H9 (cell line): ENCODE results near the gene PPARGC1A. TPM values are rescaled to one million over a fixed set of nuclear protein-coding genes. Genes with fewer than 3 reads are reported as not detected.

Experiments
- DNase-seq: peaks from one replicate; pipeline ENCODE4 v3.0.0-alpha.2; 2017
- H2AFZ ChIP-seq: one replicate; pipeline ENCODE4 v1.6.1; 2013; ENCODE audit warnings: mild to moderate bottlenecking, low read length, control low read depth, moderate library complexity
- H2AK5ac ChIP-seq: 2 replicates; pipeline ENCODE4 v1.6.1; 2013; ENCODE audit warnings: low read length, control low read depth, mixed read lengths; ENCODE audit not compliant: insufficient read length
- H2BK120ac ChIP-seq: one replicate; pipeline ENCODE4 v1.6.1; 2013; ENCODE audit warnings: low read depth, mild to moderate bottlenecking, low read length, control low read depth, inconsistent platforms; ENCODE audit not compliant: poor library complexity, severe bottlenecking
- H2BK12ac ChIP-seq: 2 replicates; pipeline ENCODE4 v1.6.1; 2013; ENCODE audit warnings: low read length, control low read depth, mixed read lengths, low read depth; ENCODE audit not compliant: insufficient read length
- H2BK15ac ChIP-seq: 2 replicates; pipeline ENCODE4 v1.6.1; 2013; ENCODE audit warnings: low read depth, low read length, control low read depth
- H2BK20ac ChIP-seq: one replicate; pipeline ENCODE4 v1.6.1; 2013; ENCODE audit warnings: low read depth, mild to moderate bottlenecking, low read length, control low read depth, inconsistent platforms; ENCODE audit not compliant: poor library complexity, severe bottlenecking
- H2BK5ac ChIP-seq: 2 replicates; pipeline ENCODE4 v1.6.1; 2013; ENCODE audit warnings: low read length, control low read depth, mixed read lengths; ENCODE audit not compliant: insufficient read length
- H3K14ac ChIP-seq: 2 replicates; pipeline ENCODE4 v1.6.1; 2013; ENCODE audit warnings: low read length, control low read depth; ENCODE audit not compliant: insufficient read depth
- H3K18ac ChIP-seq: 2 replicates; pipeline ENCODE4 v1.6.1; 2013; ENCODE audit warnings: low read depth, mild to moderate bottlenecking, mixed read lengths, low read length, control low read depth; ENCODE audit not compliant: insufficient read length
- H3K23ac ChIP-seq: 2 replicates; pipeline ENCODE4 v1.6.1; 2013; ENCODE audit warnings: low read length, control low read depth, mixed read lengths, low read depth; ENCODE audit not compliant: insufficient read length
- H3K23me2 ChIP-seq: 2 replicates; pipeline ENCODE4 v1.6.1; 2013; ENCODE audit warnings: low read depth, mild to moderate bottlenecking, mixed read lengths, low read length, control low read depth; ENCODE audit not compliant: insufficient read length, poor library complexity, severe bottlenecking
- H3K27ac ChIP-seq: 2 replicates; pipeline ENCODE4 v1.5.1; 2013; ENCODE audit warnings: low read length, control low read depth, mixed read lengths, low read depth; ENCODE audit not compliant: insufficient read length
- H3K27me3 ChIP-seq: 2 replicates; pipeline ENCODE4 v1.6.1; 2013; ENCODE audit warnings: low read length, control low read depth, inconsistent platforms; ENCODE audit not compliant: insufficient read depth
- H3K4ac ChIP-seq: 2 replicates; pipeline ENCODE4 v1.6.1; 2013; ENCODE audit warnings: low read depth, mild to moderate bottlenecking, control low read depth, inconsistent platforms, low read length, moderate library complexity
- H3K4me1 ChIP-seq: 2 replicates; pipeline ENCODE4 v1.6.1; 2013; ENCODE audit warnings: low read length, control low read depth, inconsistent platforms; ENCODE audit not compliant: insufficient read depth
- H3K4me2 ChIP-seq: 2 replicates; pipeline ENCODE4 v1.6.1; 2013; ENCODE audit warnings: low read length, control low read depth, mixed read lengths; ENCODE audit not compliant: insufficient read length, insufficient read depth
- H3K56ac ChIP-seq: 2 replicates; pipeline ENCODE4 v1.6.1; 2013; ENCODE audit warnings: low read depth, mild to moderate bottlenecking, mixed read lengths, low read length, control low read depth; ENCODE audit not compliant: insufficient read length
- H3K79me1 ChIP-seq: 2 replicates; pipeline ENCODE4 v1.6.1; 2013; ENCODE audit warnings: low read depth, mild to moderate bottlenecking, moderate library complexity, low read length, control low read depth, inconsistent platforms; ENCODE audit not compliant: insufficient read depth, poor library complexity, severe bottlenecking
- H3K79me2 ChIP-seq: 2 replicates; pipeline ENCODE4 v1.6.1; 2013; ENCODE audit warnings: low read length, control low read depth, inconsistent platforms; ENCODE audit not compliant: insufficient read depth
- H3K9ac ChIP-seq: 2 replicates; pipeline ENCODE4 v1.6.1; 2013; ENCODE audit warnings: low read length, control low read depth, mixed read lengths; ENCODE audit not compliant: insufficient read length; ENCODE audit errors: extremely low read depth
- H3K9me3 ChIP-seq: one replicate; pipeline ENCODE4 v1.6.1; 2013; ENCODE audit warnings: low read depth, low read length, inconsistent platforms; ENCODE audit not compliant: control insufficient read depth
- H3T11ph ChIP-seq: one replicate; pipeline ENCODE4 v1.6.1; 2013; ENCODE audit warnings: mild to moderate bottlenecking, low read length, control low read depth, inconsistent platforms
- H4K20me1 ChIP-seq: one replicate; pipeline ENCODE4 v1.6.1; 2013; ENCODE audit not compliant: control insufficient read depth, insufficient read length, insufficient read depth
- H4K5ac ChIP-seq: 2 replicates; pipeline ENCODE4 v1.6.1; 2013; ENCODE audit warnings: low read depth, mild to moderate bottlenecking, mixed read lengths, low read length, control low read depth; ENCODE audit not compliant: insufficient read length
- H4K8ac ChIP-seq: replicated peaks from 2 replicates; pipeline ENCODE4 v1.6.1; 2013; ENCODE audit warnings: low read length, control low read depth, mixed read lengths, low read depth; ENCODE audit not compliant: insufficient read length
- H4K91ac ChIP-seq: 2 replicates; pipeline ENCODE4 v1.6.1; 2013; ENCODE audit warnings: low read depth, mild to moderate bottlenecking, moderate library complexity, mixed read lengths, low read length, control low read depth; ENCODE audit not compliant: insufficient read length
- H3K27ac Mint-ChIP-seq, 3 experiments: 2 replicates in 2 of 3; 3 replicates in 1 of 3; pipeline ENCODE4 v1.8.0; 2020 to 2021; ENCODE audit warnings: mixed read lengths in 3 of 3, mild to moderate bottlenecking in 1 of 3, moderate library complexity in 1 of 3
- H3K27me3 Mint-ChIP-seq: 2 replicates; pipeline ENCODE4 v1.8.0; 2021; ENCODE audit warnings: low read depth, mild to moderate bottlenecking, moderate library complexity, mixed read lengths
- H3K36me3 Mint-ChIP-seq, 3 experiments: 2 replicates in 2 of 3; 3 replicates in 1 of 3; pipeline ENCODE4 v1.8.0; 2020 to 2021; ENCODE audit warnings: low read depth in 3 of 3, mixed read lengths in 3 of 3; ENCODE audit not compliant: insufficient read depth in 1 of 3
- H3K4me1 Mint-ChIP-seq, 2 experiments: 2 replicates each; pipeline ENCODE4 v1.8.0; 2020; ENCODE audit warnings: mixed read lengths in 2 of 2
- H3K4me3 Mint-ChIP-seq, 2 experiments: 2 replicates in 1 of 2; 3 replicates in 1 of 2; pipeline ENCODE4 v1.8.0; 2020 to 2021; ENCODE audit warnings: mild to moderate bottlenecking in 2 of 2, mixed read lengths in 2 of 2, moderate library complexity in 1 of 2
- H3K9me3 Mint-ChIP-seq, 2 experiments: 2 replicates in 1 of 2; 3 replicates in 1 of 2; pipeline ENCODE4 v1.8.0; 2020; ENCODE audit warnings: mild to moderate bottlenecking in 2 of 2, mixed read lengths in 2 of 2, moderate library complexity in 1 of 2
- WGBS: extraction: QIAGEN DNeasy Blood & Tissue Kit; methylation state at CpG from one replicate; pipeline ENCODE4 v1.1.7; 2013; ENCODE audit warnings: missing lambda C conversion rate, low lambda C conversion rate, mixed read lengths; ENCODE audit not compliant: insufficient read length; ENCODE audit errors: extremely low coverage; 5-methylcytosine and 5-hydroxymethylcytosine counted together
- total RNA-seq: library from RNA; stranded (reverse); gene quantifications from 2 replicates; pipeline ENCODE4 v1.2.1, GENCODE V29; 2021
- TF ChIP-seq, protein P1 (sequence below): fragments of 200-600 bp; sonication (generic); conservative IDR thresholded peaks from 3 replicates; pipeline ENCODE4 v1.8.0; 2021; ENCODE audit warnings: antibody characterized with exemption, mild to moderate bottlenecking

PPARGC1A gene
- total RNA-seq, 1 experiment from 2014 or later = 1.7 TPM

DNA sequence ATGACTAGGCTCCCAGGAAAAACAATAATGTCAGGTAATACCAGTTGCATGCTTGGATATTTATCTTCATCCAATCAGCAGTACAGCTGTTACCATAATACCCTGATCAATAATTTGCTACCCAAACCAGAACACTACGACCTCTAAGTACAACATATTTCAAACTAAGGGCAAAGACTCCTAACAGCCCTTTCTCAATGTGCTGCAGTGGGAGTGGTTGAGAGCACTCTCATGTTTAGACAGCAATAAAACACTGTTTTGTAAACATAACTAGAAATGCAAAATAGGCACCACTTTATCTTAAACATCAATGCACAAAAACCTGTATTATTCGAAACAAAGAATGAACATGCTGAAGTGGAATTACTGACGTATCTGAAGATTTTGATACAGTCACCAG lies 28.9 kb downstream of the PPARGC1A start:
- H3K4me3 Mint-ChIP-seq = no peak overlapping the region
- TF ChIP-seq, protein P1, sequence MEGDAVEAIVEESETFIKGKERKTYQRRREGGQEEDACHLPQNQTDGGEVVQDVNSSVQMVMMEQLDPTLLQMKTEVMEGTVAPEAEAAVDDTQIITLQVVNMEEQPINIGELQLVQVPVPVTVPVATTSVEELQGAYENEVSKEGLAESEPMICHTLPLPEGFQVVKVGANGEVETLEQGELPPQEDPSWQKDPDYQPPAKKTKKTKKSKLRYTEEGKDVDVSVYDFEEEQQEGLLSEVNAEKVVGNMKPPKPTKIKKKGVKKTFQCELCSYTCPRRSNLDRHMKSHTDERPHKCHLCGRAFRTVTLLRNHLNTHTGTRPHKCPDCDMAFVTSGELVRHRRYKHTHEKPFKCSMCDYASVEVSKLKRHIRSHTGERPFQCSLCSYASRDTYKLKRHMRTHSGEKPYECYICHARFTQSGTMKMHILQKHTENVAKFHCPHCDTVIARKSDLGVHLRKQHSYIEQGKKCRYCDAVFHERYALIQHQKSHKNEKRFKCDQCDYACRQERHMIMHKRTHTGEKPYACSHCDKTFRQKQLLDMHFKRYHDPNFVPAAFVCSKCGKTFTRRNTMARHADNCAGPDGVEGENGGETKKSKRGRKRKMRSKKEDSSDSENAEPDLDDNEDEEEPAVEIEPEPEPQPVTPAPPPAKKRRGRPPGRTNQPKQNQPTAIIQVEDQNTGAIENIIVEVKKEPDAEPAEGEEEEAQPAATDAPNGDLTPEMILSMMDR = no peak
- H4K20me1 ChIP-seq = no peaks in the 10 kb centered on the region
- no peak overlapping the region for H2BK20ac ChIP-seq
- H3K23me2 ChIP-seq = no peaks in the 10 kb centered on the region
- H3K4ac ChIP-seq = no peak overlapping the region
- H2BK15ac ChIP-seq = no peak overlapping the region
- peaks cover 2 to 4% (median 3%) of the 10 kb centered on the region in 3 experiments; a peak in 4 of 7 replicates for H3K36me3 Mint-ChIP-seq
- H2AFZ ChIP-seq = no peak overlapping the region
- no CpG with 5 or more reads among the region's 3 CpGs for WGBS
- no peak overlapping the region for H3K18ac ChIP-seq
- no peak overlapping the region for H3K4me2 ChIP-seq
- no peak overlapping the region for H2BK120ac ChIP-seq
- peaks cover 3 to 7% of the 10 kb centered on the region in 2 experiments; a peak in 4 of 5 replicates for H3K9me3 Mint-ChIP-seq
- H3K27ac Mint-ChIP-seq = no peak overlapping the region
- DNase-seq = no peak
- no peak overlapping the region for H4K8ac ChIP-seq
- no peaks in the 10 kb centered on the region for H3K27me3 Mint-ChIP-seq
- no peak overlapping the region for H4K91ac ChIP-seq
- no peak overlapping the region for H3K23ac ChIP-seq
- no peak overlapping the region for H3K9ac ChIP-seq
- peaks cover 14 to 15% of the 10 kb centered on the region in 2 experiments for H3K4me1 Mint-ChIP-seq
- no peak overlapping the region for H3K14ac ChIP-seq
- H3K9me3 ChIP-seq = no peaks in the 10 kb centered on the region
- H2BK5ac ChIP-seq = no peak overlapping the region
- H3T11ph ChIP-seq = no peak overlapping the region
- no peak overlapping the region for H2AK5ac ChIP-seq
- H2BK12ac ChIP-seq = no peak overlapping the region
- no peaks in the 10 kb centered on the region for H3K4me1 ChIP-seq
- H4K5ac ChIP-seq = no peak overlapping the region
- H3K27ac ChIP-seq = no peak overlapping the region
- no peak overlapping the region for H3K56ac ChIP-seq
- H3K79me1 ChIP-seq = no peaks in the 10 kb centered on the region
- H3K27me3 ChIP-seq = no peaks in the 10 kb centered on the region
- H3K79me2 ChIP-seq = no peaks in the 10 kb centered on the region
